Keratinocyte (primary cell): ENCODE results near the gene ADRB2.

Experiments
- CTCF ChIP-seq, 3 experiments: IDR thresholded peaks in 1 of 3; conservative IDR thresholded peaks in 1 of 3; optimal IDR thresholded peaks in 1 of 3; 2 replicates in 2 of 3; 3 replicates in 1 of 3; pipeline versions ENCODE3 to v1.5.1; 2011; ENCODE audit warnings: low read length in 3 of 3, mild to moderate bottlenecking in 3 of 3, moderate library complexity in 2 of 3, control low read depth in 1 of 3, inconsistent platforms in 1 of 3; ENCODE audit not compliant: insufficient read depth in 2 of 3; ENCODE audit errors: extremely low read depth in 1 of 3
- EZH2 ChIP-seq: IDR thresholded peaks from one replicate; pipeline ENCODE4 v1.6.1; 2012; ENCODE audit warnings: inconsistent platforms, mild to moderate bottlenecking, low read length, moderate library complexity

DNA sequence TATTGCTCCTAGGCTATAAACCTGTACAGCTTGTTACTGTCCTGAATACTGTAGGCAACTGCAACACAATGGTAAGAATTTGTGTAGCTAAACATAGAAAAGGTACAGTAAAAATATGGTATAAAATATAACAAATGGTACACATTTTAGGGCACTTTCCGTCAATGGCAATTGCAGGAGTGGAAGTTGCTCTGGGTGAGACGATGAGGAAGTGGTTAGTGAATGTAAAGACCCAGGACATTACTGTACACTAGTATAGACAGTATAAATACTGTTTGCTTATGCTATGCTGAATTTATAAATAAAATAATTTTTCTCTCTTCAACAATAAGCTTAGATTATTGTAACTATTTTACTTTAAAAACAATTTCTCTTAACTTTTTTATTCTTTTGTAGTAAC lies 15.6 kb upstream of the ADRB2 start:
- TF ChIP-seq CTCF (optimal IDR thresholded peaks at IDR 0.05 in 1 of 3, IDR thresholded peaks at IDR 0.05 in 1 of 3, conservative IDR thresholded peaks at IDR 0.05 in 1 of 3; ENCODE audit: extremely low read depth in 1 of 3, insufficient read depth in 2 of 3, low read length in 3 of 3) (no peak), EZH2 (no peak)
